BE2C (cell line): Measurements from ENCODE around the gene RFC1.

ENCODE experiments used
- DNase-seq: peaks from one replicate; pipeline ENCODE4 v3.0.0-alpha.2; 2020
- H3K27me3 ChIP-seq: fragments of 250-450 bp; sonication (Bioruptor Pico); 2 replicates; pipeline ENCODE4 v1.5.1; 2020; ENCODE audit warnings: mild to moderate bottlenecking
- H3K36me3 ChIP-seq: fragments of 250-450 bp; sonication (Bioruptor Pico); 2 replicates; pipeline ENCODE4 v1.5.1; 2020; ENCODE audit warnings: mild to moderate bottlenecking
- H3K4me1 ChIP-seq: fragments of 250-450 bp; sonication (Bioruptor Pico); 2 replicates; pipeline ENCODE4 v1.5.1; 2020
- H3K4me3 ChIP-seq: 2 replicates; pipeline ENCODE4 v1.5.1; 2011; ENCODE audit warnings: low read depth, low read length
- H3K9me3 ChIP-seq: fragments of 250-450 bp; sonication (Bioruptor Pico); 2 replicates; pipeline ENCODE4 v1.5.1; 2020
- CTCF ChIP-seq: IDR thresholded peaks from 2 replicates; pipeline ENCODE4 v1.5.1; 2012; ENCODE audit warnings: mild to moderate bottlenecking, low read depth, low read length

Gene RFC1

GRCh38 chr4:39324446-39324845, 41.7 kb downstream of the RFC1 start:
- no peaks in the 10 kb centered on the region for H3K4me1 ChIP-seq
- H3K9me3 ChIP-seq, result no peaks in the 10 kb centered on the region
- no peaks in the 10 kb centered on the region for H3K27me3 ChIP-seq
- peaks cover 22% of the 10 kb centered on the region for H3K36me3 ChIP-seq
- no peak overlapping the region for H3K4me3 ChIP-seq
- DNase-seq, result no peak
- TF ChIP-seq CTCF, result no peak

- Histone ChIP-seq H3K36me3 (peaks cover 25% of the 10 kb centered on the region), H3K9me3 (no peaks in the 10 kb centered on the region), H3K27me3 (no peaks in the 10 kb centered on the region), H3K4me3 (no peak overlapping the region), H3K4me1 (no peaks in the 10 kb centered on the region)
- DNase-seq, result no peak
- no peak for TF ChIP-seq CTCF
Measured at GRCh38 chr4:39323821-39324220, 42.3 kb downstream of the RFC1 start.

GRCh38 chr4:39320381-39321115, 45.6 kb downstream of the RFC1 start:
- H3K36me3 ChIP-seq, result peaks cover 44% of the 10 kb centered on the region
- no peak for DNase-seq
- TF ChIP-seq CTCF, result no peak

GRCh38 chr4:39319676-39320075, 46.5 kb downstream of the RFC1 start:
- no peak for TF ChIP-seq CTCF
- DNase-seq, result no peak
- no peaks in the 10 kb centered on the region for H3K4me1 ChIP-seq
- no peaks in the 10 kb centered on the region for H3K9me3 ChIP-seq
- peaks cover 43% of the 10 kb centered on the region for H3K36me3 ChIP-seq
- H3K4me3 ChIP-seq, result no peak overlapping the region
- no peaks in the 10 kb centered on the region for H3K27me3 ChIP-seq

More at GRCh38 chr4:39320381-39321115, 45.6 kb downstream of the RFC1 start:
- no peaks in the 10 kb centered on the region for H3K27me3 ChIP-seq
- no peak overlapping the region for H3K4me3 ChIP-seq
- no peaks in the 10 kb centered on the region for H3K4me1 ChIP-seq
- H3K9me3 ChIP-seq, result no peaks in the 10 kb centered on the region

GRCh38 chr4:39312816-39313215, 53.3 kb downstream of the RFC1 start:
- Histone ChIP-seq H3K36me3 (peaks cover 66% of the 10 kb centered on the region), H3K4me3 (no peak overlapping the region), H3K4me1 (no peaks in the 10 kb centered on the region), H3K27me3 (no peaks in the 10 kb centered on the region), H3K9me3 (no peaks in the 10 kb centered on the region)
- TF ChIP-seq CTCF, result no peak
- DNase-seq, result no peak

GRCh38 chr4:39308611-39309010, 57.6 kb downstream of the RFC1 start:
- no peaks in the 10 kb centered on the region for H3K9me3 ChIP-seq
- H3K4me1 ChIP-seq, result no peaks in the 10 kb centered on the region
- H3K36me3 ChIP-seq, result peaks cover 51% of the 10 kb centered on the region
- TF ChIP-seq CTCF, result no peak
- H3K27me3 ChIP-seq, result no peaks in the 10 kb centered on the region
- H3K4me3 ChIP-seq, result no peak overlapping the region
- no peak for DNase-seq
